ENCODE results near the gene OR5H1.

OR5H1 gene

DNA sequence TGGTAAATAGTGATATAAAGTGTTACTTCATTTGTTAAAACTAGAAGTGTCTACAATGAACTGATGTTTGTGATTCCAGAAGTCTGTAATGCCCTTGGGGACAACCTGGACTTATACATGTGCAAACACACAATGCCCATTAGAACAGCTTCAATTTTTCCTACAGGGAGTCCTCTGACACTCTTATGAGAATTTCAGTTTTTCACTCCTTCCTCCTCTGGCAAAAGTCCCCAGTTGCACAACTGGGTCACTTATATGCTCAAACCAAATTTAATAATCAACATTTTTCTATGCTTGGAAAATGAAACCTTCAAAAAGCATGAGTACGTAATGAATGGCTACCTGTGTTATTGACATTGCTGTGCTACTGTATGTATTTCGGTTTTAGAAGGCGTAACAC lies 35.9 kb downstream of the OR5H1 start, which contains the start of gene OR5H15:
TSS of gene OR5H15 (plus strand) at position 301 of the 400 bp plus-strand sequence. CDS start 2,004 bp downstream, outside the sequence.
- no peak for ATAC-seq (ENCODE audit: low read depth)

DNA sequence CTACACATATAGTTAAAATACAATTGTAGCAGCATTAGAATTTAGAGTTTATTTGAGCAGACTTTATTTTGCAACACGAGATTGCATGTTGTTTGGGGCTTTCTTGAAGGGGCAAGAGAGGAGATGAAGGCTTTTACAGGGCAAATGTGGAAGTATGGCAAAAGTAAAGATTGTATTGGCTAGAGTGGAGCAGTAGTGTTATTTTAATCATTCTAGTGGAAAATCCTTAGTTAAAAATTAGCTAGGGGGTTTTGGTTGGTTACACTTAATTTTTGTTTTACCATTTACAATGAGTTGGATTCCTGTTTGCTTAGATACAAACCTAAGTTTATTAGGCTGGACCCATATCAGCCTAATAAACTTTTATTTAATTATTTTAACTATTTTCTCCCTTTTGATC lies 40.5 kb downstream of the OR5H1 start:
- ATAC-seq (ENCODE audit: low read depth) (no peak), DNase-seq (ENCODE audit: low spot score) (no peak)
- Histone ChIP-seq H3K36me3 (ENCODE audit: low read depth) (no peaks in the 10 kb centered on the region), H3K4me3 (ENCODE audit: severe bottlenecking) (no peak overlapping the region), H3K9me3 (ENCODE audit: severe bottlenecking) (peaks cover 3% of the 10 kb centered on the region), H3K4me1 (ENCODE audit: insufficient read depth, poor library complexity, severe bottlenecking) (no peaks in the 10 kb centered on the region), H3K27me3 (ENCODE audit: insufficient read depth, poor library complexity, severe bottlenecking) (no peaks in the 10 kb centered on the region), H3K27ac (ENCODE audit: poor library complexity, severe bottlenecking) (no peak overlapping the region)
- TF ChIP-seq, protein P1, sequence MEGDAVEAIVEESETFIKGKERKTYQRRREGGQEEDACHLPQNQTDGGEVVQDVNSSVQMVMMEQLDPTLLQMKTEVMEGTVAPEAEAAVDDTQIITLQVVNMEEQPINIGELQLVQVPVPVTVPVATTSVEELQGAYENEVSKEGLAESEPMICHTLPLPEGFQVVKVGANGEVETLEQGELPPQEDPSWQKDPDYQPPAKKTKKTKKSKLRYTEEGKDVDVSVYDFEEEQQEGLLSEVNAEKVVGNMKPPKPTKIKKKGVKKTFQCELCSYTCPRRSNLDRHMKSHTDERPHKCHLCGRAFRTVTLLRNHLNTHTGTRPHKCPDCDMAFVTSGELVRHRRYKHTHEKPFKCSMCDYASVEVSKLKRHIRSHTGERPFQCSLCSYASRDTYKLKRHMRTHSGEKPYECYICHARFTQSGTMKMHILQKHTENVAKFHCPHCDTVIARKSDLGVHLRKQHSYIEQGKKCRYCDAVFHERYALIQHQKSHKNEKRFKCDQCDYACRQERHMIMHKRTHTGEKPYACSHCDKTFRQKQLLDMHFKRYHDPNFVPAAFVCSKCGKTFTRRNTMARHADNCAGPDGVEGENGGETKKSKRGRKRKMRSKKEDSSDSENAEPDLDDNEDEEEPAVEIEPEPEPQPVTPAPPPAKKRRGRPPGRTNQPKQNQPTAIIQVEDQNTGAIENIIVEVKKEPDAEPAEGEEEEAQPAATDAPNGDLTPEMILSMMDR (IDR thresholded peaks at IDR 0.05; ENCODE audit: poor library complexity, severe bottlenecking): no peak

More for the DNA sequence above, 35.9 kb downstream of the OR5H1 start, which contains the start of gene OR5H15:
- Histone ChIP-seq H3K4me3 (ENCODE audit: severe bottlenecking) (no peak within 1 kb of the TSS), H3K27me3 (ENCODE audit: insufficient read depth, poor library complexity, severe bottlenecking) (no peaks in the 10 kb centered on the region), H3K4me1 (ENCODE audit: insufficient read depth, poor library complexity, severe bottlenecking) (no peaks in the 10 kb centered on the region), H3K9me3 (ENCODE audit: severe bottlenecking) (no peaks in the 10 kb centered on the region), H3K27ac (ENCODE audit: poor library complexity, severe bottlenecking) (no peak within 1 kb of the TSS), H3K36me3 (ENCODE audit: low read depth) (no peaks in the 10 kb centered on the region)
- no peak for DNase-seq (ENCODE audit: low spot score)
- TF ChIP-seq, protein P1 (IDR thresholded peaks at IDR 0.05; ENCODE audit: poor library complexity, severe bottlenecking): no peak

- no peaks in the 10 kb centered on the region for H3K36me3 ChIP-seq (ENCODE audit: low read depth)
- H3K27me3 ChIP-seq (ENCODE audit: insufficient read depth, poor library complexity, severe bottlenecking): no peaks in the 10 kb centered on the region
- DNase-seq (ENCODE audit: low spot score): no peak
- H3K27ac ChIP-seq (ENCODE audit: poor library complexity, severe bottlenecking): no peak overlapping the region
- no peak overlapping the region for H3K4me3 ChIP-seq (ENCODE audit: severe bottlenecking)
- TF ChIP-seq, protein P1 (IDR thresholded peaks at IDR 0.05; ENCODE audit: poor library complexity, severe bottlenecking): no peak
- H3K4me1 ChIP-seq (ENCODE audit: insufficient read depth, poor library complexity, severe bottlenecking): no peaks in the 10 kb centered on the region
- ATAC-seq (ENCODE audit: low read depth): no peak
- H3K9me3 ChIP-seq (ENCODE audit: severe bottlenecking): peaks cover 3% of the 10 kb centered on the region
Observed at GRCh38 chr3:98172621-98173020, 42.1 kb downstream of the OR5H1 start.

GRCh38 chr3:98180319-98180890 lies 49.9 kb downstream of the OR5H1 start:
- no peak overlapping the region for H3K4me3 ChIP-seq (ENCODE audit: severe bottlenecking)
- ATAC-seq (ENCODE audit: low read depth) (no peak), DNase-seq (ENCODE audit: low spot score) (no peak)
- H3K9me3 ChIP-seq (ENCODE audit: severe bottlenecking): no peaks in the 10 kb centered on the region
- TF ChIP-seq, protein P1 (IDR thresholded peaks at IDR 0.05; ENCODE audit: poor library complexity, severe bottlenecking): no peak
- no peaks in the 10 kb centered on the region for H3K4me1 ChIP-seq (ENCODE audit: insufficient read depth, poor library complexity, severe bottlenecking)
- no peak overlapping the region for H3K27ac ChIP-seq (ENCODE audit: poor library complexity, severe bottlenecking)
- no peaks in the 10 kb centered on the region for H3K36me3 ChIP-seq (ENCODE audit: low read depth)
- no peaks in the 10 kb centered on the region for H3K27me3 ChIP-seq (ENCODE audit: insufficient read depth, poor library complexity, severe bottlenecking)

DNA sequence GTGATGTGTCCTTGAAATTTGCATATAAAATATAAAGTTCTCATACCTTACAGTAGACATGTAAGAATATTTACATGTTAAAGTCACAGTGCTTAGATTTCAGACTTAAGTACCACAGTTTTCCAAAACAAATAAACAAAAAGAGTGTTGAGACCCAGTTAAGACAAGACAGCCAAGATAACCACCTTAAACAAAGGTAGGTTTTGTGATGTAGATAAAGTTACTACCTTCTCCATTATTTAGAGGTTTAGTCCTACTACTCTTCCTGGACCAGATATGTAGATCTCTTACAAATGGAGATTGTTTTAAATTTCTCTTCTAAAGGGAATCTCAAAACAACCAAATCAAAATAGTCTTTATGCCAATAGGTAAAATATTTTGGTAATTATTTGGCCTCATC lies 51.7 kb downstream of the OR5H1 start:
- ATAC-seq (ENCODE audit: low read depth): no peak
- Histone ChIP-seq H3K4me1 (ENCODE audit: insufficient read depth, poor library complexity, severe bottlenecking) (no peaks in the 10 kb centered on the region), H3K4me3 (ENCODE audit: severe bottlenecking) (no peak overlapping the region), H3K27ac (ENCODE audit: poor library complexity, severe bottlenecking) (no peak overlapping the region), H3K9me3 (ENCODE audit: severe bottlenecking) (no peaks in the 10 kb centered on the region), H3K36me3 (ENCODE audit: low read depth) (no peaks in the 10 kb centered on the region), H3K27me3 (ENCODE audit: insufficient read depth, poor library complexity, severe bottlenecking) (no peaks in the 10 kb centered on the region)
- no peak for DNase-seq (ENCODE audit: low spot score)
- TF ChIP-seq, protein P1 (IDR thresholded peaks at IDR 0.05; ENCODE audit: poor library complexity, severe bottlenecking): no peak

Data from RWPE2 (cell line).